ENCODE measurements around the gene DIPK2A. TPM values are rescaled to one million over a fixed set of nuclear protein-coding genes. Genes with fewer than 3 reads are reported as not detected.
A peak's percentile ranks its signal among the peaks of the same experiment; 100 is the strongest.

The DIPK2A gene
- total and polyA plus RNA-seq, 2 donors (not counting 3 experiments of a cell fraction or from before 2014, with no cell fraction given), result 18.9 to 43.0 TPM

DNA sequence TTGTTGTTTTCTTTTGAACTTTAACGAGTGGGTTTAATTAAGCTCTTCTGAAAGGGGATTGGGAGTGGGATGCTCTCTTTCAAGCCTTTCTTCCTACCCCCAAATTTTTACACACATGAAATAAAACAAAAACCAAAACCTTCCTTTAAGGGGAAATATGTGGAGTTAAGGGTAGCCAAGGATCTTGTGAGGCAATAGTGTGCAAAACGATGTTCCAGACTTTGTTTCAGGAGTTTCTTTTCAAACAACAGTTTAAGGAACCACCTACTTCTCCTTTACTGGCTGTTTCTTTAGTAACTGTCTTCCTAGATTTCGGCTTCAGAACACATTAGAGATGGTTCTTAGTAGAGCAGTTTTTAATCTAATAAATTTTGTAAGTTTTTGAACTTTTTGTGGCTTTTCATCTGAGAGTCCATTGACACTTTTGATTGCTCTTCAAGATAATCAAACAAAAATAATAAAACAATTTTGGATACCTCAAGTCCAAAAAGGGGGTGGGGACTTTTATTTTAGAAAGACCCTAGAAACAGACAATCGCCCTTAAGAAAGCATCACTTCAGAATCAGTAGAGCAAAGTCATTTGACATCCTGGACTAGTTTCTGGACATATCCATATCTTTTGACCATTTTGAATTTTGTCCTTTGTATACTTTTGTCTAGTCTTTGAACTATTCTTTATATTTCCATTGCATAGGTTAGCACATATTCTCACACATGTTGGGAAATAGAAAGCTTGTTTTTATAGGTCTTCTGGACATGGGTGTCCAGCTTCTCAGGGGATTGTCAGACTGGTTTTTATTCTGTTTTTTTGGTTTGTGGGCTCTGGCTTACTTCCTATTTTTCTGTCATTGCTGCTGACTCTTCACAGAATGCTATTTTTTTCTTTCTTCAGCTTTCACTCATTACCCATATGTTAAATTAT, 6.0 kb downstream of the DIPK2A start:
- TF ChIP-seq MYC (IDR thresholded peaks at IDR 0.05; ENCODE audit: low read depth, low read length) (no peak), EZH2 (IDR thresholded peaks at IDR 0.05; ENCODE audit: borderline replicate concordance, low read depth, low read length, severe bottlenecking) (no peak), FOS (IDR thresholded peaks at IDR 0.05; ENCODE audit: borderline replicate concordance, insufficient read depth, low read length) (no peak), JUN (IDR thresholded peaks at IDR 0.05; ENCODE audit: borderline replicate concordance, insufficient read depth, insufficient read length, low read depth) (no peak), GATA2 (IDR thresholded peaks at IDR 0.05; ENCODE audit: insufficient read depth, insufficient read length, low read depth, low read length) (no peak), POLR2A (IDR thresholded peaks at IDR 0.05; ENCODE audit: low read depth, low read length) (no peak), POLR2AphosphoS5 (IDR thresholded peaks at IDR 0.05; ENCODE audit: insufficient read depth, low read depth, low read length) (no peak)
- TF ChIP-seq, protein P1, sequence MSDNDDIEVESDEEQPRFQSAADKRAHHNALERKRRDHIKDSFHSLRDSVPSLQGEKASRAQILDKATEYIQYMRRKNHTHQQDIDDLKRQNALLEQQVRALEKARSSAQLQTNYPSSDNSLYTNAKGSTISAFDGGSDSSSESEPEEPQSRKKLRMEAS (IDR thresholded peaks at IDR 0.05; ENCODE audit: insufficient read depth, insufficient read length), result no peak
- TF ChIP-seq, protein P2, sequence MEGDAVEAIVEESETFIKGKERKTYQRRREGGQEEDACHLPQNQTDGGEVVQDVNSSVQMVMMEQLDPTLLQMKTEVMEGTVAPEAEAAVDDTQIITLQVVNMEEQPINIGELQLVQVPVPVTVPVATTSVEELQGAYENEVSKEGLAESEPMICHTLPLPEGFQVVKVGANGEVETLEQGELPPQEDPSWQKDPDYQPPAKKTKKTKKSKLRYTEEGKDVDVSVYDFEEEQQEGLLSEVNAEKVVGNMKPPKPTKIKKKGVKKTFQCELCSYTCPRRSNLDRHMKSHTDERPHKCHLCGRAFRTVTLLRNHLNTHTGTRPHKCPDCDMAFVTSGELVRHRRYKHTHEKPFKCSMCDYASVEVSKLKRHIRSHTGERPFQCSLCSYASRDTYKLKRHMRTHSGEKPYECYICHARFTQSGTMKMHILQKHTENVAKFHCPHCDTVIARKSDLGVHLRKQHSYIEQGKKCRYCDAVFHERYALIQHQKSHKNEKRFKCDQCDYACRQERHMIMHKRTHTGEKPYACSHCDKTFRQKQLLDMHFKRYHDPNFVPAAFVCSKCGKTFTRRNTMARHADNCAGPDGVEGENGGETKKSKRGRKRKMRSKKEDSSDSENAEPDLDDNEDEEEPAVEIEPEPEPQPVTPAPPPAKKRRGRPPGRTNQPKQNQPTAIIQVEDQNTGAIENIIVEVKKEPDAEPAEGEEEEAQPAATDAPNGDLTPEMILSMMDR (IDR thresholded peaks at IDR 0.05; ENCODE audit: extremely low read depth in 1 of 2, insufficient read depth in 1 of 2, low read depth in 1 of 2, low read length in 2 of 2), result no peak
- intact Hi-C loops (cut with micrococcal nuclease) (loop anchor here (10.0 kb wide), 1 partner anchor 1057 kb away; no protein-coding TSS in a partner anchor), dilution Hi-C loops (cut with MboI; ENCODE audit: extremely low pct_ligation_motif_present, low sequenced_read_pairs) (no loop called here)
- FAIRE-seq, result no peak
- no peaks in the 10 kb centered on the region for H3K36me3 ChIP-seq (ENCODE audit: control insufficient read depth in 2 of 2, extremely low read depth in 1 of 2, insufficient read depth in 2 of 2, low read length in 2 of 2)
- DNase-seq (ENCODE audit: low read depth, low spot score), result no peak
- no peak overlapping the region for H3K4me3 ChIP-seq (replicated peaks in 1 of 3; ENCODE audit: insufficient read depth in 1 of 3, low read depth in 1 of 3, low read length in 3 of 3)
- H3K9ac ChIP-seq (replicated peaks; ENCODE audit: extremely low read depth, insufficient read depth, low read length), result no peak overlapping the region
- ChIA-PET CTCF (interaction anchor here (1.1 to 6.7 kb wide), 4 partner anchors 8 to 1790 kb away, joined by 3 to 59 read pairs (median 8); no protein-coding TSS in a partner anchor), POLR2A (no interaction called here)
- no peak overlapping the region for H3K27ac ChIP-seq (ENCODE audit: insufficient read depth, low read depth, low read length)
- H2AFZ ChIP-seq (ENCODE audit: low read depth, low read length), result no peak overlapping the region
- no peaks in the 10 kb centered on the region for H3K9me1 ChIP-seq (replicated peaks; ENCODE audit: control insufficient read depth, extremely low read depth, insufficient read depth, low read length)
- BruUV-seq (replicated peaks), result no TSS peak
- H4K20me1 ChIP-seq (replicated peaks; ENCODE audit: control insufficient read depth, extremely low read depth, insufficient read depth, low read length), result peaks cover 12% of the 10 kb centered on the region
- H3K4me2 ChIP-seq (ENCODE audit: insufficient read depth, low read length), result peak overlapping the region; percentile 98
- peaks cover 27% of the 10 kb centered on the region for H3K4me1 ChIP-seq (ENCODE audit: control insufficient read depth, extremely low read depth, insufficient read depth, low read length)
- H3K79me2 ChIP-seq (ENCODE audit: control insufficient read depth, insufficient read depth, low read length), result peaks cover 97% of the 10 kb centered on the region
- H3K27me3 ChIP-seq (ENCODE audit: control insufficient read depth in 2 of 2, insufficient read depth in 2 of 2, low read length in 2 of 2), result no peaks in the 10 kb centered on the region
- H3K9me3 ChIP-seq (replicated peaks; ENCODE audit: control insufficient read depth, insufficient read depth, low read length), result no peaks in the 10 kb centered on the region
